Muscle layer of duodenum (tissue), 2 donors: Measurements from ENCODE around the gene CD63.

Source experiments
- H3K27ac ChIP-seq: one replicate; pipeline ENCODE4 v1.7.0; 2013; ENCODE audit warnings: mild to moderate bottlenecking, low read length
- H3K27me3 ChIP-seq: one replicate; pipeline ENCODE4 v1.7.0; 2013; ENCODE audit warnings: low read depth, mild to moderate bottlenecking, control low read depth, low read length
- H3K36me3 ChIP-seq, 2 donors: one replicate each; pipeline ENCODE4 v1.7.0; 2013; ENCODE audit warnings: low read length in 2 of 2, control low read depth in 1 of 2, mild to moderate bottlenecking in 1 of 2; ENCODE audit not compliant: insufficient read depth in 2 of 2, control insufficient read depth in 1 of 2
- H3K4me1 ChIP-seq, 2 donors: one replicate each; pipeline ENCODE4 v1.7.0; 2013; ENCODE audit warnings: low read length in 2 of 2, mild to moderate bottlenecking in 2 of 2, control low read depth in 1 of 2, moderate library complexity in 1 of 2; ENCODE audit not compliant: insufficient read depth in 2 of 2, control insufficient read depth in 1 of 2
- H3K4me3 ChIP-seq, 2 donors: one replicate each; pipeline ENCODE4 v1.7.0; 2013; ENCODE audit warnings: low read length in 2 of 2, low read depth in 1 of 2, mild to moderate bottlenecking in 1 of 2
- H3K9me3 ChIP-seq, 2 donors: one replicate each; pipeline ENCODE4 v1.7.0; 2013; ENCODE audit warnings: low read length in 2 of 2, control low read depth in 1 of 2, mild to moderate bottlenecking in 1 of 2; ENCODE audit not compliant: control insufficient read depth in 1 of 2
- donor health status: healthy.

CD63 gene

DNA sequence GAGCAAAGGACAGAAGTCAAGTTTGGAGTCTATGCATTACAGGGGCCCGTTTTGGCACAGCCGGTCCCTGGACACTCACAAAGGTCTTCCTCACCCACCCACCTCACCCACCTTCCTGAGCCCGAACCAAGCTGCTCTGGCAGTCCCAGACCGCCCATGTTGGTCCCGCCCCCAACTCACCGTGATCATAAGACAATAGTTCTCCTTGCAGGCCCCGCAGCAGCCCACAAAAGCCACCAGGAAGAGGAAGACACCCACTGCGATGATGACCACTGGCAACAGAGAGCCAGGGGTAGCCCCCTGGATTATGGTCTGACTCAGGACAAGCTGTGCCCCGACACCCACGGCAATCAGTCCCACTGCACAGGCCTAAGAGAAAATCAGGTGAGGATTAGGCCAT, 1.8 kb downstream of the CD63 start:
- peak overlapping the region; percentile 99 for H3K27ac ChIP-seq
- H3K36me3 ChIP-seq: peaks cover 29 to 47% of the 10 kb centered on the region in 2 donors
- H3K9me3 ChIP-seq: no peaks in the 10 kb centered on the region

GRCh38 chr12:55725556-55725955, 3.3 kb downstream of the CD63 start:
- H3K4me1 ChIP-seq: peaks cover 16 to 62% of the 10 kb centered on the region in 2 donors
- H3K4me3 ChIP-seq: no peak overlapping the region
- H3K9me3 ChIP-seq: no peaks in the 10 kb centered on the region
- peaks cover 29 to 47% of the 10 kb centered on the region in 2 donors for H3K36me3 ChIP-seq
- no peak overlapping the region for H3K27ac ChIP-seq
- no peaks in the 10 kb centered on the region for H3K27me3 ChIP-seq

More for the DNA sequence above, 1.8 kb downstream of the CD63 start:
- Histone ChIP-seq H3K4me3 (peak overlapping the region; percentile 90 to 96), H3K4me1 (peaks cover 12 to 55% of the 10 kb centered on the region in 2 donors), H3K27me3 (no peaks in the 10 kb centered on the region)

- no peak overlapping the region for H3K4me3 ChIP-seq
- H3K9me3 ChIP-seq: no peaks in the 10 kb centered on the region
- H3K36me3 ChIP-seq: peaks cover 29 to 45% of the 10 kb centered on the region in 2 donors
- H3K27me3 ChIP-seq: no peaks in the 10 kb centered on the region
- H3K4me1 ChIP-seq: peaks cover 17 to 63% of the 10 kb centered on the region in 2 donors
- no peak overlapping the region for H3K27ac ChIP-seq
Measured at GRCh38 chr12:55724940-55725309, 3.9 kb downstream of the CD63 start.

DNA sequence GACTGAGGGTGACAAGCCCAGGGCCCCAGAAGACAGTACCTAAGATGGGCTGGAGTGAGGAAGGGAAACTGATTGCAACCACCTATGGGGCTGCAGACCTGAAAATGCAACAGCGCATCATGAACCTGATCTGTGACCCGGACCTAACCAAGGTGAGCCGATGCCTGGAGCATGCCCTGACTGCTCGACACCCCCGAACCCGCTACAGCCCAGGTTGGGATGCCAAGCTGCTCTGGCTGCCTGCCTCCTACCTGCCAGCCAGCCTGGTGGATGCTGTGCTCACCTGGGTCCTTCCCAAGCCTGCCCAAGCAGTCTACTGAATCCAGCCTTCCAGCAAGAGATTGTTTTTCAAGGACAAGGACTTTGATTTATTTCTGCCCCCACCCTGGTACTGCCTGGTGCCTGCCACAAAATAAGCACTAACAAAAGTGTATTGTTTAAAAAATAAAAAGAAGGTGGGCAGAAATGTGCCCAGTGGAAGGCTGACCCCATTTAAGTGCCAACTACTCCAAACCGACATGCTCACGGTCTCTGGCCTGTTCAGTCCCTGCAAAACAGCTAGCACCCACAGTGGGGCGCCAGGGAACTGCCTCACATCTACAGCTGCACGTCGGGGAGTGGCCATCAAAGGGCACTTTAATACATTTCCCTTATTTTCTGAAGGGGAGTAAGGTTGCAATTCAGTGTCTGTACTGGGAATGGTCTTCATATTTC, 4.4 kb downstream of the CD63 start:
- Histone ChIP-seq H3K27ac (no peak overlapping the region), H3K4me3 (no peak overlapping the region), H3K36me3 (peaks cover 29 to 39% of the 10 kb centered on the region in 2 donors), H3K9me3 (no peaks in the 10 kb centered on the region), H3K27me3 (no peaks in the 10 kb centered on the region), H3K4me1 (peaks cover 22 to 68% of the 10 kb centered on the region in 2 donors)

DNA sequence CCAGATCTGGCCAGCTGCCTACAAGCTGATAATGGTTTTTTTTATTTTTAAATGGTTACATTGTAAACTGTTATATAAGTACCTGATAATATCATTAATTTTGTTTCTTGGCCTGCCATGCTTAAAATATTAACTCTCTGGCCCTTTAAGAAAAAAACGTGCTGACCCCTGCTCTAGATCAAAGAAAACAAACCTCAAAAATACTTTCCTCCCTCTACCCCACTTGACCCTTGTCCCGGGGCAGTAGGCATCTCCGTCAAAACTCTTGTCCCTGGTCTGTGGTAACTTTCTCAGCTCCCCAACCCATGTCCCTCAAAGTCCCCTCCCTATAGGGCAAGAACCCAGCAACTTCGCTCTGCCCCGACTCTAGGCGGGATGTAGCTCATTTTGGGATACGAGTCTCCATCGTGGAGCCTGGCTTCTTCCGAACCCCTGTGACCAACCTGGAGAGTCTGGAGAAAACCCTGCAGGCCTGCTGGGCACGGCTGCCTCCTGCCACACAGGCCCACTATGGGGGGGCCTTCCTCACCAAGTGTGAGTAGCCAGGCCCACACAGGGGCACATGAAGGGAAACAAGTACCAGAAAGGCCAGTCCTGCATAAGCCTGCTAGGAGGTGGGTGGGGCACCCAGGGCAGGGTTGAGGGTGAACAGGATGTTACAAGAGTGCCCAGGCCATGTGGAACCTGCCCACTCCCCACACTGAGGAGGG, 5.1 kb downstream of the CD63 start:
- peaks cover 29 to 75% of the 10 kb centered on the region in 2 donors for H3K4me1 ChIP-seq
- no peak overlapping the region for H3K27ac ChIP-seq
- peak overlapping the region in 1 of 2 donors; percentile 10 for H3K4me3 ChIP-seq
- no peaks in the 10 kb centered on the region for H3K9me3 ChIP-seq
- peaks cover 29 to 37% of the 10 kb centered on the region in 2 donors for H3K36me3 ChIP-seq
- no peaks in the 10 kb centered on the region for H3K27me3 ChIP-seq

- no peaks in the 10 kb centered on the region for H3K27me3 ChIP-seq
- no peak overlapping the region for H3K27ac ChIP-seq
- peaks cover 29 to 34% of the 10 kb centered on the region in 2 donors for H3K36me3 ChIP-seq
- H3K4me3 ChIP-seq: no peak overlapping the region
- peaks cover 36 to 83% of the 10 kb centered on the region in 2 donors for H3K4me1 ChIP-seq
- H3K9me3 ChIP-seq: no peaks in the 10 kb centered on the region
Measured at GRCh38 chr12:55722948-55723347, 5.9 kb downstream of the CD63 start.

DNA sequence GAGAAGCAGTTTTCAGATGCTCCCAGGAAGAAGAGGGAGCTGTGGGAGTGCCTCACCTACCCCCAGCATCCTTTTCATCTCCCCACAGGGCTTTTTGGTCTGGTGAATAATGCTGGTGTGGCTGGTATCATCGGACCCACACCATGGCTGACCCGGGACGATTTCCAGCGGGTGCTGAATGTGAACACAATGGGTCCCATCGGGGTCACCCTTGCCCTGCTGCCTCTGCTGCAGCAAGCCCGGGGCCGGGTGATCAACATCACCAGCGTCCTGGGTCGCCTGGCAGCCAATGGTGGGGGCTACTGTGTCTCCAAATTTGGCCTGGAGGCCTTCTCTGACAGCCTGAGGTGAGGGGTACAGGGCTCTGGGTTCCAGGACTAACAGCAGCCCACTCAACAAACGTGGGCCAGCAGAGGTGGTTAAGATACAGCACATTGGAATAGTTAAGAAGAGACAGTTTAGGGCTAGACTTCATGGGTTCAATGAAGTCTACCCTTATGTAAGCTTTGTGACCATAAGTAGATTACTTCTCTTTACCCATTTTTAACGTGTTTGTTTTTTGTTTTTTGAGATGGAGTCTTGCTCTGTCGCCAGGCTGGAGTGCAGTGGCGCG, 7.1 kb downstream of the CD63 start:
- no peak overlapping the region for H3K4me3 ChIP-seq
- H3K4me1 ChIP-seq: peaks cover 42 to 84% of the 10 kb centered on the region in 2 donors
- peak overlapping the region; percentile 92 for H3K27ac ChIP-seq

GRCh38 chr12:55720894-55721444, 7.8 kb downstream of the CD63 start:
- Histone ChIP-seq H3K9me3 (no peaks in the 10 kb centered on the region), H3K27me3 (no peaks in the 10 kb centered on the region), H3K4me3 (peak overlapping the region in 1 of 2 donors; percentile 47), H3K36me3 (peaks cover 22 to 24% of the 10 kb centered on the region in 2 donors), H3K4me1 (peaks cover 42 to 80% of the 10 kb centered on the region in 2 donors), H3K27ac (peak overlapping the region; percentile 92)

More for the DNA sequence above, 7.1 kb downstream of the CD63 start:
- no peaks in the 10 kb centered on the region for H3K27me3 ChIP-seq
- peaks cover 28 to 29% of the 10 kb centered on the region in 2 donors for H3K36me3 ChIP-seq
- H3K9me3 ChIP-seq: no peaks in the 10 kb centered on the region

- Histone ChIP-seq H3K27me3 (no peaks in the 10 kb centered on the region), H3K4me3 (peak within 1 kb of the TSS in 1 of 2 donors; percentile 47), H3K9me3 (no peaks in the 10 kb centered on the region), H3K36me3 (peaks cover 14 to 15% of the 10 kb centered on the region in 2 donors), H3K27ac (peak within 1 kb of the TSS; percentile 92), H3K4me1 (peaks cover 49 to 77% of the 10 kb centered on the region in 2 donors)
Measured at GRCh38 chr12:55720071-55720564, 8.7 kb downstream of the CD63 start, which contains the start of gene RDH5. TSS of gene RDH5 (plus strand) at chr12:55720393. CDS start at chr12:55721185, 792 bp downstream.

DNA sequence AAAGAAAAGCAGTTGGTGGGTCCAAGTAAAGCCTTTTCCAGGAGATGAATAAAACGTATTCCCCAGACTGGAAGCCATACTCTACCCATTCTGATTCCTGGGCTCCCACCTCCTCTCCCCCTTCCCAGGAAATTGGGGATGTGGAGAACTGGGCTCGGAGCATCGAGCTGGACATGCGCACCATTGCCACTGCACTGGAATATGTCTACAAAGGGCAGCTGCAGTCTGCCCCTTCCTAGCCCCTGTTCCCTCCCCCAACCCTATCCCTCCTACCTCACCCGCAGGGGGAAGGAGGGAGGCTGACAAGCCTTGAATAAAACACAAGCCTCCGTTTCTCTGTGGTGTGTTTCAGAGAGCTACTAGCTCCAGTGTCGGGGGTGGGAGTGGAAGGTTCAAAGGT, 9.4 kb downstream of the CD63 start:
- Histone ChIP-seq H3K27me3 (no peaks in the 10 kb centered on the region), H3K36me3 (peaks cover 7 to 8% of the 10 kb centered on the region in 2 donors), H3K4me3 (peak overlapping the region in 1 of 2 donors; percentile 1), H3K4me1 (peaks cover 49 to 72% of the 10 kb centered on the region in 2 donors), H3K9me3 (no peaks in the 10 kb centered on the region), H3K27ac (peak overlapping the region; percentile 92)
